GM12878 (cell line): ENCODE measurements around the gene SERTAD1. TPM values are rescaled to one million over a fixed set of nuclear protein-coding genes. Genes with fewer than 3 reads are reported as not detected.
A peak's percentile ranks its signal among the peaks of the same experiment; 100 is the strongest.

Source experiments
- CTCF ChIP-seq, 3 experiments: IDR thresholded peaks in 2 of 3; conservative IDR thresholded peaks in 1 of 3; 2 replicates each; pipeline ENCODE4 v1.5.1; 2011; ENCODE audit warnings: low read depth in 3 of 3, low read length in 3 of 3, mild to moderate bottlenecking in 3 of 3, control low read depth in 2 of 3, moderate library complexity in 2 of 3, inconsistent platforms in 1 of 3, mixed read lengths in 1 of 3; ENCODE audit not compliant: control insufficient read depth in 2 of 3, insufficient read depth in 1 of 3; ENCODE audit errors: extremely low read depth in 1 of 3
- ESRRA ChIP-seq: IDR thresholded peaks from 2 replicates; pipeline ENCODE4 v1.6.1; 2012; ENCODE audit warnings: mild to moderate bottlenecking, low read length, improper control_type of control experiment
- EZH2 ChIP-seq: IDR thresholded peaks from 2 replicates; pipeline ENCODE4 v1.6.1; 2012; ENCODE audit warnings: low read depth, mild to moderate bottlenecking, control low read depth, inconsistent platforms, low read length, borderline replicate concordance; ENCODE audit not compliant: control insufficient read depth
- GATAD2B ChIP-seq: fragments of 450-650 bp; conservative IDR thresholded peaks from 2 replicates; pipeline ENCODE4 v1.6.1; 2017; ENCODE audit warnings: low read depth, mild to moderate bottlenecking, moderate library complexity
- HDGF ChIP-seq: fragments of 450-650 bp; IDR thresholded peaks from 2 replicates; pipeline ENCODE4 v1.6.1; 2016; ENCODE audit warnings: antibody characterized with exemption
- KLF5 ChIP-seq: fragments of 450-650 bp; IDR thresholded peaks from 2 replicates; pipeline ENCODE4 v1.6.1; 2014; ENCODE audit warnings: mild to moderate bottlenecking; ENCODE audit not compliant: partially characterized antibody
- MTA2 ChIP-seq: fragments of 450-650 bp; IDR thresholded peaks from 2 replicates; pipeline ENCODE4 v1.6.1; 2016; ENCODE audit warnings: low read depth, mild to moderate bottlenecking, moderate library complexity
- MYB ChIP-seq: fragments of 150-350 bp; IDR thresholded peaks from 2 replicates; pipeline ENCODE4 v1.6.1; 2014; ENCODE audit warnings: mild to moderate bottlenecking, low read depth, low read length, borderline replicate concordance
- NFYA ChIP-seq: IDR thresholded peaks from 2 replicates; pipeline ENCODE4 v1.6.1; 2011; ENCODE audit warnings: low read depth, mild to moderate bottlenecking, low read length, improper control_type of control experiment, borderline replicate concordance
- PKNOX1 ChIP-seq: fragments of 450-650 bp; IDR thresholded peaks from 2 replicates; pipeline ENCODE4 v1.6.1; 2016; ENCODE audit warnings: mild to moderate bottlenecking
- POU2F2 ChIP-seq: IDR thresholded peaks from 3 replicates; pipeline ENCODE4 v1.6.1; 2011; ENCODE audit warnings: low read depth, mild to moderate bottlenecking, low read length, borderline replicate concordance
- RCOR1 ChIP-seq: conservative IDR thresholded peaks from 2 replicates; pipeline ENCODE4 v1.6.1; 2012; ENCODE audit warnings: low read depth, low read length, improper control_type of control experiment
- SIN3A ChIP-seq: IDR thresholded peaks from 2 replicates; pipeline ENCODE4 v1.6.1; 2012; ENCODE audit warnings: low read depth, low read length, improper control_type of control experiment
- SKIL ChIP-seq: fragments of 450-650 bp; IDR thresholded peaks from 2 replicates; pipeline ENCODE4 v1.6.1; 2017; ENCODE audit warnings: mild to moderate bottlenecking, low read depth, inconsistent platforms; ENCODE audit not compliant: poor library complexity, severe bottlenecking
- SMAD5 ChIP-seq: IDR thresholded peaks from 2 replicates; pipeline ENCODE4 v1.6.1; 2016; ENCODE audit warnings: antibody characterized with exemption, low read depth
- SRF ChIP-seq, 2 experiments: IDR thresholded peaks; 2 replicates each; pipeline ENCODE4 v1.6.1; 2011; ENCODE audit warnings: low read depth in 2 of 2, low read length in 2 of 2, mild to moderate bottlenecking in 1 of 2, moderate library complexity in 1 of 2
- TCF3 ChIP-seq: IDR thresholded peaks from 2 replicates; pipeline ENCODE4 v1.6.1; 2012; ENCODE audit warnings: low read depth, mild to moderate bottlenecking, low read length, borderline replicate concordance; ENCODE audit not compliant: insufficient read depth
- YY1 ChIP-seq: IDR thresholded peaks from 2 replicates; pipeline ENCODE4 v1.6.1; 2011; ENCODE audit warnings: low read depth, mild to moderate bottlenecking, low read length
- ZNF687 ChIP-seq: fragments of 450-650 bp; IDR thresholded peaks from 2 replicates; pipeline ENCODE4 v1.6.1; 2017; ENCODE audit warnings: mild to moderate bottlenecking, moderate library complexity
- polyA plus RNA-seq, 11 experiments: library from polyadenylated mRNA; depleted of rRNA in 4 of 11; unstranded in 6 of 11; stranded (reverse) in 5 of 11; fragments of >200 nt; fragmentation: Nextera tagmentation in 4 of 11; fragmentation: Illumina TruSeq in 1 of 11; extraction: Ambion mirVana in 4 of 11; extraction: Trizol in 1 of 11; gene quantifications; 1 replicate in 1 of 11; 2 replicates in 10 of 11; pipeline versions ENCODE4 v1.2.1 to v1.2.3, GENCODE V29; 2011 to 2016; ENCODE audit warnings: inconsistent platforms in 2 of 11, missing spikeins in 2 of 11, low read depth in 1 of 11
- total RNA-seq, 4 experiments: library from RNA; depleted of rRNA in 3 of 4; stranded (reverse); fragments of >200 nt in 3 of 4; fragmentation: Illumina TruSeq in 1 of 4; extraction: Trizol in 1 of 4; gene quantifications; 2 replicates each; pipeline versions ENCODE4 v1.2.1 to v1.2.3, GENCODE V29; 2013 to 2021

SERTAD1 gene
- total and polyA plus RNA-seq, 10 of the 15 experiments (the other 5 are each of a cell fraction or from before 2014, with no cell fraction given), result 0.23 to 14.2 (median 8.0) TPM

- TF ChIP-seq NFYA, result no peak
- TF ChIP-seq POU2F2, result peak; percentile 10; the same call in 1 of the 3 replicates
- TF ChIP-seq SRF (IDR thresholded peaks at IDR 0.05; ENCODE audit: low read depth in 2 of 2, low read length in 2 of 2), result peak; percentile 99 to 100
- peak; percentile 47 for TF ChIP-seq KLF5
- TF ChIP-seq SIN3A, result peak; percentile 58; the same call in 1 of the 2 replicates
- TF ChIP-seq TCF3, result peak; percentile 25; the same call in 1 of the 2 replicates
- peak; percentile 68; the same call in 1 of the 2 replicates for TF ChIP-seq YY1
- no peak for TF ChIP-seq RCOR1
- TF ChIP-seq HDGF, result 0 out of 2 replicates have a peak, but pooled peaks have one; percentile 59
- peak; percentile 46; the same call in 1 of the 2 replicates for TF ChIP-seq MTA2
- peak; percentile 83 to 95 (median 93) for TF ChIP-seq CTCF (IDR thresholded peaks at IDR 0.05 in 2 of 3, conservative IDR thresholded peaks at IDR 0.05 in 1 of 3; ENCODE audit: control insufficient read depth in 2 of 3, extremely low read depth in 1 of 3, insufficient read depth in 1 of 3, low read depth in 3 of 3, low read length in 3 of 3)
- TF ChIP-seq ESRRA, result 0 out of 2 replicates have a peak, but pooled peaks have one; percentile 13
- TF ChIP-seq GATAD2B, result peak; percentile 92
- peak; percentile 88 for TF ChIP-seq ZNF687
- 0 out of 2 replicates have a peak, but pooled peaks have one; percentile 33 for TF ChIP-seq SMAD5
- TF ChIP-seq SKIL, result peak; percentile 39
- TF ChIP-seq EZH2, result no peak
- no peak for TF ChIP-seq MYB
- TF ChIP-seq PKNOX1, result peak; percentile 66
These were observed 4.7 kb downstream of the SERTAD1 start (continued) for GRCh38 chr19:40420766-40421765.
